Measurements from ENCODE around the gene ITM2B.

The ITM2B gene

GRCh38 chr13:48264058-48264457 lies 31.1 kb downstream of the ITM2B start:
- no peak for DNase-seq

GRCh38 chr13:48265217-48265815 lies 32.3 kb downstream of the ITM2B start:
- no peak for DNase-seq

- DNase-seq: no peak
These were observed 33.1 kb downstream of the ITM2B start for GRCh38 chr13:48266150-48266549.

DNA sequence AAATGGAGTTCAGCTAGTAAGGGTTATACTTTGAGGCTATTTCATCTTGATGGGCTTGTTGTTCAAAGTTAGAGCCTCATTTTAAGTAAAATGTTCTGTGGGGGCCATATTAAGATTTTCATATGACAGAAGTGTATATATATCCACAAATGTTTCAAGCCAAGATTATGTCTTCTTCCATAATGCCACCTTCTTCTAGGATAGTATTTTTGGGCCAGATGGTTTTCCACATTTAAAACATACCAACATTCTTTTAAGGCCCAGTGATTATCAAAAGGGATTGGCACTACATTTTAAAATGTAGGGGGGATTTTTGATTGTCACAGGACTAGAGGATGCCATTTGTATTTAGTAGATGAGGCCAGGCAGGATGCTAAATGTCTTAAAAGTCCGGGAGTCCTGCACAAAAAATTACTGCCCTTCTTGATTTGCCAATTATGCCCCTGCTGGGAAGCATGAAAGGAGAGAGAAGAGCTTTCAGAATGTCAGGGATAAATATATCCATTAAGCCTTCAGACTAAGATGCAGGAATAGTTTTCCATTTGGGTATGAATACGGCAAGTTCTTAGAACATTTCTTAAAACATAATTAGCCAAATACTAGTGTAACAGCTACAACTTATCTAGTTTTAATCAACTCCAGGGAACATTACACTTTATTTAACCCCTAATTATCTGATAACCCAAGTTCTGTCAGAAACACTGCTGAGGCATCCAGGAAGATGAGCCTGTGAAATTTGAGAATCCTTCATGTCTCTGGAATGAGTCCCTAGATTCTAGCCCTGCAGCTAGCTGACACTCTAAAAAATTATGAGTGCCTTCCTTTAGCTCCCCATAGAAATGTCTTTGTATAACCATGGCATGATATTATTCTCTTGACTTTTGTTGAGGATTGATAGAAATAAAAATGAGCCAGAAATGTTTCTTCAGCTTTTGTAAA lies 34.0 kb downstream of the ITM2B start:
- DNase-seq: no peak

GRCh38 chr13:48268019-48268418 lies 35.0 kb downstream of the ITM2B start:
- DNase-seq: no peak

DNA sequence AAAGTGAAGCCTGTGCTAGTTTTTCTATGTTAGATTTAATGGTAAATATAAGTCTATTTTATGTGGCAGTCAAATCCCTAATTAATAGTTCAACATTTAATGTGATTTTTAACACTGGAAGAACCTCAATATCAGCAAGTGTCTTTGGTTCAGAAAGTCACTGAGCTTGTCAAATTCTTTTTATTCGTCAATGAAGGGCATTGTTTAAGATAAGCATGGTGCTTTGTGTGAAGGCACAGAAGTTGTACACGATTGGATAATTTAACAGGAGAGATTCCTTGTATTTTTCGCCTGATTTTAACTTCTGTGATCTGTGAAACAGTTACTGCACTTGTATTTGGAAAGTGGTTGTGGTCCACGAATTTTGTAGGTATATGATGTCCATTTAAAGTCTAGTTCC lies 40.3 kb downstream of the ITM2B start:
- no peak for DNase-seq

GRCh38 chr13:48275507-48275906 lies 42.5 kb downstream of the ITM2B start:
- DNase-seq: no peak

GRCh38 chr13:48278806-48279205 lies 45.8 kb downstream of the ITM2B start:
- DNase-seq: no peak

DNA sequence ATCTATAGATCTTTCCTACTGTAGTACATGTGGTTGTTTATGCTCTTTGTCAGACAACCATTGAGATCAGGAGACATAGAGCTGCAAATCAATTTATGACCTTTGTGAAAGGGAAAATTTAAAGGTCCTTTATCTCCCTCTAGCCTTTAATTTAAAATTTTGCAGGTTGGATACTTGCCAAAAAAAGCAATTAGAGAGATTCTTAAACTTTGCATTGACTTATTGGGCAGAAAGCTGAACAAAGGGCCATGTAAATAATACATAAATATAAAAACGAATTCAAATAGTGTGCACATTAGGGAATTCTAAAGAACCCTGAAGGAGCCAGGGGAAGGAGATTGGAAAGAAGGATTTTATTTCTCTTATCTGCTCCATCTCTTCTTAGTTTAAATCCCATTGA lies 48.5 kb downstream of the ITM2B start:
- no peak for DNase-seq

GRCh38 chr13:48291730-48292129 lies 58.7 kb downstream of the ITM2B start:
- no peak for DNase-seq

DNA sequence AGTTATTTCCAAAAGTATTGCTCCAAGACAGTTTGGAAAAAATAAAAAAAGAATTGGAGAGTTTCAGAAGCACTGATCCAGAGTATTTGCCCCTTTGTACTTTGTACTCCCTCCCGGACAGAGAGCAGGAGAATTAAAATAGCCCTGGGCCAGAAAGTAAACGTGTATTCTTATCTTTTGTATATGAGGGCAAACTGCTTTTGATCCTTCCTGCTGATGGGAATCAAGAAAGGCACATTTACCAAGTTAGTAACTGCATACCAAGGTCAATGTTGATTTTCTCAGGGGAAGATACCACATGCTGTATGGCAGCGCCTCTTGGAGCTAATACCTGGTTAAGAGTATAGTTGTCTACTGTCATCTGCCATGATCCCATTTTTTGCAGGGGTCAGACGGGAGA lies 59.6 kb downstream of the ITM2B start:
- no peak for DNase-seq

DNA sequence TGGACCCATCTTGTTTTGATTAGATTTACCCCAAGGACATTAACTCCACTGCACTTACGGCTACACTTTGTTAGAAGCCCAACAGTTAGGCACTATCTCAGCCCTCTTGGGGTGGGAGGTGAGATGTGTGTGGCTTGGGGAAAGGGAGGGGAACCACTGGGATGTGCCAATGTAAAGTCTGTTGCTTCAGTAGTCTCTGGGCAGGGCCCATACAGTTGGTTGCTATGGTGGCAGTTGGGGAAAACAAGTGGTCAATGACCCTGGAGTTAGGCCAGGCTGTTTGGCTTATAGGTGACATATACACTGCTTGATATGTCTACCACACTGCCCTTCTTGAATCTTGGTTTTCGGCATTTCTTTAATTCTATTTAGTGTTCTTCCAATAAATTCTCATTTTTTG lies 61.6 kb downstream of the ITM2B start:
- no peak for DNase-seq

- no peak for DNase-seq
These were observed 62.3 kb downstream of the ITM2B start for GRCh38 chr13:48295271-48295670.

DNA sequence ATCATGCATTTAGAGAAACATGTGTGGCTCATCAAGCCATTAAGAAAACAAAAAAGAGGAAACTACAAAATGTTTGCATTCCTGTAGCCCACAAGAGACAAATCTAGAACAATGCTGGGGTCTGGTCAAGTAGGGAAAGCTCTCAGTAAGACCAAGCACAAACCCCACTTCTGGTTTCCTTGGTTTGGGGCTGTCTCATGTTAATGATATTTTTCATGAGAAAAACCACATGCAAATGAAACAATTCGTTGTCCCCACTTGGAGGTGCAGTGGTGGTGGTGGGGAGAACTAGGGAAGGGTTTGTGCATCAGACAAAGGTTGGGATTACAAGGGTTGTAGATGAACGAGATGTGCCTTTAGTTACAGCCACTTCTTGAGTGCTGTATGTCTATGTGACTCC lies 63.5 kb downstream of the ITM2B start:
- no peak for DNase-seq

- no peak for DNase-seq
These were observed 64.3 kb downstream of the ITM2B start for GRCh38 chr13:48297131-48297786.

DNA sequence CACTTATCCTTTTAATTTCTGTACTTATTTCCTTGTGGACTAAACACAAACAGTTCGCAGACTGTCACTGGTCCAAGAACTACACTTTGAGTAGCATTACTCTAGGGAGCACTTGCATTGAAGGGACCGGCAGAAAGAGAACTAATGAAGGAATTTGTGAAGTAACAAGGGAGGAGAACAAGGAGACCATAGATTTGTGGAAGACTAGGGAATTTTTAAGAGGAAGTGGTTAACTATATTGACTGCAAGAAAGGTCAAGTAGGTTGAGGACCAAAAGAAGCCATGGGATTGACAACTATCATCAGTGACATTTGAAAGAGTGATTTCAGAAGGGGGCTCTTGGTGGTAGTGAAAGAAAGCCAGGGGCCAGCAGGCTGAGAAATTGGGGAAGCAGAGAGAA lies 66.6 kb downstream of the ITM2B start:
- DNase-seq: no peak

DNA sequence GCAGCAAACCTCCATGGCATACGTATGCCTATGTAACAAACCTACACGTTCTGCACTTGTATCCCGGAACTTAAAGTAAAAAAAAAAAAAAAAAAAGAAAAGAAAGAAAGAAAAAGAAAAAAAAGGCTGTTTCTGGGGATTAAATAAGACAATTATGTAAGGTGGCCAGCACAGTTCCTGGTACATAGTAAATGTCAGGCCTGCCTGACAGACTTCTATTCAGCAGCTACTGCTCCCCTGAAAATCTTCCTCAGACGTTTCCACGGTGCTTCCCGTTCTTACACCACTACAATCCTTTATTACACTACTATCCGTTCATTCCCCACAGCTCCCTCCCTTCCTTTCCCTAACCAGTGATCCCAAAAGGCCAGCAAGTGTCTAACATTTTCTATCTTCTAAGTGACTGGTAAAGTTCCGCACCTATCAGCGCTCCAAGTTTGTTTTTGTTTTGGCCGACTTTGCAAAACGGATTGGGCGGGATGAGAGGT lies 69.9 kb downstream of the ITM2B start:
- DNase-seq: no peak

GRCh38 chr13:48303359-48304142 lies 70.5 kb downstream of the ITM2B start, which contains the start of gene RB1:
Gene RB1 (plus strand): TSS chr13:48303751. CDS start chr13:48303913, 162 bp downstream.
- DNase-seq: peak; percentile 89

DNA sequence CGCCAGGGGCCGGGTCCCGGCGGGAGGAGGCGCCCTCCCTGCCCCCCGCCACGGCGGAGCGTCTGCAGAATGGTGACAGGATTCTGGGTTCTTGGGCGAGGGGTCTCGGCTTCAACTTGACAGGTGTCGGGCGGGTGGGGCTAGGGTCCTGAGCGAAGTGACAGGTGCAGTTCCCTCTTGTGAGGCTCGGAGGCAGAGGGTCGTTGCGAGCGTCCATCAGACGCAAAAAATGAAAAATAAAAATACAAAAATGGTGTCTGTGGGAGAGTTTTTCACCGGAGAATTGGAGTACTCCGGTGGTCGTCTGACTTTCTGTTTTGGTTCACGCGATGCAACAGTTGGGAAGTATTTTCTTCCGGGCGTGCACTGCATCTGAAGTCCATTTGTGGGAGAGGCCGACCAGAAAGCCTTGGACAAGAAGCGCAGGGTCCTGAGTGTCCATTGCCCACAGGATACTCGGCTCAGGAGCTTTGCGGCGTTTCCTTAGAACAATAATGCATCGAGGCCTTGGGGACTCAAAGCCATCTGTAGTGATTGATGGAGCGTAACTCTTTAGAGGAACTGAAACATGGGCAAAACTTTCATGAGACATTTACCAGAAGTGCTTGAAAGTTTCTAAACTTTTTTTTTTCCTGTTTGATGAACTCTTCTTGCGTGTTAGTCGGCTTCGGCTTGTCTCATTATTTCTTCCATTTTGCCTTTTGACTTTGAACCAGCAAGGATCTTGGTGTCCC lies 71.3 kb downstream of the ITM2B start:
- no peak for DNase-seq

DNA sequence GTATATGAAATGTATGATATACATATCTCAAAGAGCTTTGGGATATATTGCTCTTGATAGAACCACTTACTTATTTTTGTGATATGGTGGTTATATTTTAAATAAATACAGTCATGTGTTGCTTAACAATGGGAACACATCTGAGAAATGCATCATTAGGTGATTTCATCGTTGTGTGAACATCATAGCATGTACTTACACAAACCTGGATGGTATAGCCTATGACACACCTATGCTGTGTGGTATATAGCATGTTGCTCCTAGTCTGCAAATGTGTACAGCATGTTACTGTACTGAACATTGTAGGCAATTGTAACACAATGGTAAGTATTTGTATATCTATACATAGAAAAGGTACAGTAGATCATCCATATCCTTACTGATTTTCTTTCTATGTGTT lies 78.2 kb downstream of the ITM2B start:
- DNase-seq: no peak

GRCh38 chr13:48315969-48316650 lies 83.1 kb downstream of the ITM2B start:
- DNase-seq: no peak

All from activated CD4-positive, alpha-beta T cell treated with anti-CD3 and anti-CD28 coated beads, Interleukin-2, amount 50 U/mL, for 1 hour (primary cell).